MM.1S (cell line): ENCODE measurements around the gene LMBR1L.

Experiments used
- DNase-seq: peaks from one replicate; pipeline ENCODE4 v3.0.0-alpha.2; 2015
- H2AFZ ChIP-seq: fragments of 300-600 bp; sonication (generic); 2 replicates; pipeline ENCODE4 v1.6.0; 2016; ENCODE audit warnings: antibody characterized with exemption, low read length
- H3F3A ChIP-seq: fragments of 300-600 bp; sonication (generic); 2 replicates; pipeline ENCODE4 v1.6.1; 2016; ENCODE audit warnings: mild to moderate bottlenecking, antibody characterized with exemption, low read length, moderate library complexity, mixed read lengths; ENCODE audit not compliant: insufficient read depth
- H3K27ac ChIP-seq: fragments of 300-600 bp; sonication (generic); 2 replicates; pipeline ENCODE4 v1.5.1; 2016; ENCODE audit warnings: mild to moderate bottlenecking, low read length
- H3K27me3 ChIP-seq: fragments of 300-600 bp; sonication (generic); replicated peaks from 2 replicates; pipeline ENCODE4 v1.6.0; 2016; ENCODE audit warnings: low read length; ENCODE audit not compliant: insufficient read depth
- H3K36me3 ChIP-seq: fragments of 300-600 bp; sonication (generic); replicated peaks from 2 replicates; pipeline ENCODE4 v1.6.1; 2016; ENCODE audit warnings: mild to moderate bottlenecking, low read length, mixed read lengths; ENCODE audit not compliant: insufficient read depth
- H3K4me1 ChIP-seq: fragments of 300-600 bp; sonication (generic); 2 replicates; pipeline ENCODE4 v1.6.1; 2016; ENCODE audit warnings: low read length, mixed read lengths
- H3K4me2 ChIP-seq: fragments of 300-600 bp; sonication (generic); 2 replicates; pipeline ENCODE4 v1.6.0; 2016; ENCODE audit warnings: low read depth, low read length
- H3K4me3 ChIP-seq: fragments of 300-600 bp; sonication (generic); 2 replicates; pipeline ENCODE4 v1.5.1; 2016; ENCODE audit warnings: low read length, mixed read lengths
- H3K79me2 ChIP-seq: fragments of 300-600 bp; sonication (generic); 2 replicates; pipeline ENCODE4 v1.6.1; 2016; ENCODE audit warnings: mixed run types, low read length, mixed read lengths
- H3K9ac ChIP-seq: fragments of 300-600 bp; sonication (generic); 2 replicates; pipeline ENCODE4 v1.6.1; 2016; ENCODE audit warnings: low read length, mixed read lengths
- H3K9me2 ChIP-seq: fragments of 300-600 bp; sonication (generic); replicated peaks from 2 replicates; pipeline ENCODE4 v1.6.1; 2016; ENCODE audit warnings: mild to moderate bottlenecking, low read length, mixed read lengths; ENCODE audit not compliant: insufficient read depth
- H3K9me3 ChIP-seq: fragments of 300-600 bp; sonication (generic); replicated peaks from 2 replicates; pipeline ENCODE4 v1.6.1; 2016; ENCODE audit warnings: mild to moderate bottlenecking, low read length, mixed read lengths; ENCODE audit not compliant: insufficient read depth
- H4K20me1 ChIP-seq: fragments of 300-600 bp; sonication (generic); 2 replicates; pipeline ENCODE4 v1.6.1; 2016; ENCODE audit warnings: mild to moderate bottlenecking, low read length, moderate library complexity, mixed read lengths; ENCODE audit not compliant: insufficient read depth
- CTCF ChIP-seq: fragments of 300-600 bp; sonication (generic); IDR thresholded peaks from 2 replicates; pipeline ENCODE4 v1.5.1; 2016; ENCODE audit warnings: antibody characterized with exemption, low read length, mixed read lengths
- EZH2 ChIP-seq: fragments of 300-600 bp; sonication (generic); optimal IDR thresholded peaks from 2 replicates; pipeline ENCODE3; 2017; ENCODE audit warnings: low read depth, mild to moderate bottlenecking, antibody characterized with exemption, low read length, mixed read lengths
- EZH2phosphoT487 ChIP-seq: fragments of 300-600 bp; sonication (generic); IDR thresholded peaks from 2 replicates; pipeline ENCODE4 v1.6.1; 2018; ENCODE audit warnings: antibody characterized with exemption, low read length

The LMBR1L gene

GRCh38 chr12:49108958-49109404 is 1.7 kb downstream of the LMBR1L start:
- no peak for DNase-seq
- Histone ChIP-seq H3K9me2 (no peaks in the 10 kb centered on the region), H3K9me3 (no peaks in the 10 kb centered on the region), H3F3A (peaks cover 4% of the 10 kb centered on the region), H3K36me3 (no peaks in the 10 kb centered on the region), H3K4me3 (no peak overlapping the region), H2AFZ (no peak overlapping the region), H3K79me2 (peaks cover 11% of the 10 kb centered on the region; the same call in 1 of the 2 replicates), H3K9ac (no peak overlapping the region), H4K20me1 (no peaks in the 10 kb centered on the region), H3K4me1 (peaks cover 9% of the 10 kb centered on the region; the same call in 1 of the 2 replicates), H3K27me3 (no peaks in the 10 kb centered on the region), H3K4me2 (peak overlapping the region; percentile 48; the same call in 1 of the 2 replicates), H3K27ac (no peak overlapping the region)
- TF ChIP-seq EZH2 (no peak), EZH2phosphoT487 (no peak), CTCF (no peak)

- H3K4me3 ChIP-seq = no peak overlapping the region
- no peak for DNase-seq
- H3K79me2 ChIP-seq = peaks cover 11% of the 10 kb centered on the region; the same call in 1 of the 2 replicates
- H2AFZ ChIP-seq = no peak overlapping the region
- H3K9me2 ChIP-seq = no peaks in the 10 kb centered on the region
- peaks cover 9% of the 10 kb centered on the region; the same call in 1 of the 2 replicates for H3K4me1 ChIP-seq
- TF ChIP-seq EZH2phosphoT487 (no peak), EZH2 (no peak), CTCF (no peak)
- H3K27ac ChIP-seq = no peak overlapping the region
- no peaks in the 10 kb centered on the region for H4K20me1 ChIP-seq
- no peak overlapping the region for H3K9ac ChIP-seq
- no peaks in the 10 kb centered on the region for H3K27me3 ChIP-seq
- no peaks in the 10 kb centered on the region for H3K9me3 ChIP-seq
- peaks cover 4% of the 10 kb centered on the region for H3F3A ChIP-seq
- H3K36me3 ChIP-seq = no peaks in the 10 kb centered on the region
- H3K4me2 ChIP-seq = no peak overlapping the region
Measured at GRCh38 chr12:49105504-49106084, 5.1 kb downstream of the LMBR1L start.

- H3K9ac ChIP-seq = no peak overlapping the region
- TF ChIP-seq EZH2phosphoT487 = no peak
- no peak for TF ChIP-seq EZH2
- TF ChIP-seq CTCF = no peak
- DNase-seq = no peak
- H3F3A ChIP-seq = no peaks in the 10 kb centered on the region
- no peak overlapping the region for H3K4me2 ChIP-seq
- H3K79me2 ChIP-seq = peaks cover 10% of the 10 kb centered on the region; the same call in 1 of the 2 replicates
- H3K36me3 ChIP-seq = no peaks in the 10 kb centered on the region
- no peak overlapping the region for H2AFZ ChIP-seq
- no peak overlapping the region for H3K4me3 ChIP-seq
- H3K4me1 ChIP-seq = peaks cover 9% of the 10 kb centered on the region; the same call in 1 of the 2 replicates
- H3K27ac ChIP-seq = no peak overlapping the region
- no peaks in the 10 kb centered on the region for H3K9me2 ChIP-seq
- no peaks in the 10 kb centered on the region for H4K20me1 ChIP-seq
- no peaks in the 10 kb centered on the region for H3K27me3 ChIP-seq
- no peaks in the 10 kb centered on the region for H3K9me3 ChIP-seq
Measured at GRCh38 chr12:49104822-49105221, 5.8 kb downstream of the LMBR1L start.
